B cell (primary cell): Measurements from ENCODE around the gene MYLK3. TPM values are rescaled to one million over a fixed set of nuclear protein-coding genes. Genes with fewer than 3 reads are reported as not detected.

Source experiments
- ATAC-seq: fragments of 200-7000 bp; cut with Tn5 transposase; one replicate; pipeline ENCODE4 v1.10.0; 2021; ENCODE audit warnings: low read depth, mild to moderate bottlenecking, moderate number of reproducible peaks, moderate library complexity
- CTCF ChIA-PET: fragments of 350-600 bp; sonication (Branson Sonifier 250); formaldehyde crosslinking; loops from one replicate; lab custom pipeline; 2021; ENCODE audit warnings: antibody characterized with exemption, inconsistent platforms; lab: Charles Lee
- POLR2A ChIA-PET: fragments of 350-600 bp; sonication (Branson Sonifier 250); formaldehyde crosslinking; loops from one replicate; lab custom pipeline; 2021; ENCODE audit warnings: antibody characterized with exemption; lab: Charles Lee
- DNase-seq: peaks from one replicate; pipeline ENCODE4 v3.0.0; 2013
- H2AFZ ChIP-seq: 2 replicates; pipeline ENCODE4 v1.6.1; 2012; ENCODE audit warnings: mild to moderate bottlenecking, low read depth, low read length; ENCODE audit not compliant: insufficient read depth, poor library complexity, severe bottlenecking
- H3K27ac ChIP-seq, 2 donors: 1 replicate in 1 of 2; 2 replicates in 1 of 2; pipeline ENCODE4 v1.5.1; 2012 to 2013; ENCODE audit warnings: low read length in 2 of 2, mild to moderate bottlenecking in 2 of 2, moderate library complexity in 1 of 2
- H3K27me3 ChIP-seq, 4 experiments: fragments of 200-600 bp in 1 of 4; sonication (generic) in 1 of 4; replicated peaks in 1 of 4; 1 replicate in 2 of 4; 2 replicates in 2 of 4; pipeline versions ENCODE4 v1.6.1 to v1.7.0; 2013 to 2016; ENCODE audit warnings: low read length in 3 of 4, mild to moderate bottlenecking in 2 of 4, mixed read lengths in 1 of 4, moderate library complexity in 1 of 4; ENCODE audit not compliant: insufficient read depth in 4 of 4, control insufficient read depth in 3 of 4; ENCODE audit errors: control extremely low read depth in 1 of 4
- H3K36me3 ChIP-seq, 2 experiments: replicated peaks in 1 of 2; 1 replicate in 1 of 2; 2 replicates in 1 of 2; pipeline versions ENCODE4 v1.6.1 to v1.7.1; 2013; ENCODE audit warnings: low read length in 1 of 2; ENCODE audit not compliant: insufficient read depth in 2 of 2, control insufficient read depth in 1 of 2; ENCODE audit errors: control extremely low read depth in 1 of 2, extremely low read depth in 1 of 2
- H3K4me1 ChIP-seq, 2 donors: fragments of 200-600 bp in 1 of 2; sonication (generic) in 1 of 2; 1 replicate in 1 of 2; 2 replicates in 1 of 2; pipeline versions ENCODE4 v1.5.1 to v1.6.1; 2013 to 2017; ENCODE audit warnings: low read length in 2 of 2; ENCODE audit not compliant: control insufficient read depth in 2 of 2, insufficient read depth in 2 of 2
- H3K4me2 ChIP-seq: replicated peaks from 2 replicates; pipeline ENCODE3; 2012; ENCODE audit warnings: mild to moderate bottlenecking, low read depth, low read length; ENCODE audit not compliant: poor library complexity, severe bottlenecking
- H3K4me3 ChIP-seq, 5 experiments: fragments of 200-600 bp in 1 of 5; sonication (generic) in 1 of 5; 1 replicate in 3 of 5; 2 replicates in 2 of 5; pipeline versions ENCODE4 v1.5.1 to v1.7.0; 2011 to 2016; ENCODE audit warnings: low read length in 4 of 5, mild to moderate bottlenecking in 4 of 5, low read depth in 2 of 5, control low read depth in 1 of 5, moderate library complexity in 1 of 5; ENCODE audit not compliant: insufficient read depth in 1 of 5; ENCODE audit errors: control extremely low read depth in 1 of 5, extremely low read depth in 1 of 5
- H3K79me2 ChIP-seq: fragments of 200-600 bp; sonication (generic); one replicate; pipeline ENCODE4 v1.6.0; 2016; ENCODE audit warnings: low read length; ENCODE audit not compliant: control insufficient read depth, insufficient read depth
- H3K9ac ChIP-seq: fragments of 200-600 bp; sonication (generic); 2 replicates; pipeline ENCODE4 v1.6.1; 2017; ENCODE audit warnings: mild to moderate bottlenecking, low read length, moderate library complexity
- H3K9me3 ChIP-seq, 3 donors: one replicate each; pipeline versions ENCODE4 v1.6.1 to v1.7.1; 2013; ENCODE audit warnings: low read length in 2 of 3; ENCODE audit not compliant: control insufficient read depth in 2 of 3, insufficient read depth in 1 of 3; ENCODE audit errors: control extremely low read depth in 1 of 3
- H4K20me1 ChIP-seq: 2 replicates; pipeline ENCODE4 v1.6.0; 2012; ENCODE audit warnings: mild to moderate bottlenecking, low read length; ENCODE audit not compliant: insufficient read depth, control insufficient read depth, poor library complexity, severe bottlenecking
- H3K27ac Mint-ChIP-seq: one replicate; pipeline ENCODE4 v1.8.0; 2021; ENCODE audit warnings: mixed read lengths
- H3K27me3 Mint-ChIP-seq: one replicate; pipeline ENCODE4 v1.8.0; 2021; ENCODE audit warnings: mixed read lengths
- H3K4me1 Mint-ChIP-seq: one replicate; pipeline ENCODE4 v1.8.0; 2021; ENCODE audit warnings: mixed read lengths
- H3K4me3 Mint-ChIP-seq: one replicate; pipeline ENCODE4 v1.8.0; 2021; ENCODE audit warnings: mixed read lengths
- H3K9me3 Mint-ChIP-seq: one replicate; pipeline ENCODE4 v1.8.0; 2022; ENCODE audit warnings: mixed read lengths; ENCODE audit not compliant: insufficient read depth
- EZH2 ChIP-seq: IDR thresholded peaks from 2 replicates; pipeline ENCODE4 v1.6.1; 2012; ENCODE audit warnings: borderline replicate concordance, low read depth, mild to moderate bottlenecking, moderate library complexity, low read length; ENCODE audit not compliant: insufficient read depth, poor library complexity, severe bottlenecking
- WGBS: methylation state at CpG from one replicate; pipeline ENCODE4 v1.1.5; 2013; ENCODE audit warnings: missing lambda C conversion rate; ENCODE audit not compliant: insufficient coverage; 5-methylcytosine and 5-hydroxymethylcytosine counted together
- intact Hi-C: fragments of 100-400 bp; cut with micrococcal nuclease; formaldehyde crosslinking; loops from one replicate; pipeline ENCODE4 v1.10.0; 2022
- polyA plus RNA-seq: library from polyadenylated mRNA; depleted of rRNA; stranded (reverse); fragments of >200 nt; gene quantifications from 2 replicates; pipeline ENCODE4 v1.2.3, GENCODE V29; 2012
- total RNA-seq, 2 donors: library from RNA; stranded (reverse); fragments of 120-200 nt in 1 of 2; gene quantifications; 1 replicate in 1 of 2; 2 replicates in 1 of 2; pipeline versions ENCODE4 v1.2.3 to v1.2.4, GENCODE V29; 2013 to 2022
- TF ChIP-seq, protein P1 (sequence below): fragments of 200-600 bp; IDR thresholded peaks from one replicate; pipeline ENCODE4 v1.8.0; 2022; ENCODE audit warnings: antibody characterized with exemption, mild to moderate bottlenecking

MYLK3 gene
- total and polyA plus RNA-seq, 2 donors (not counting 1 experiment from before 2014, with no cell fraction given) = 0.01 to 0.10 TPM

GRCh38 chr16:46733319-46733830, 14.8 kb downstream of the MYLK3 start:
- Mint-ChIP-seq H3K27me3 (no peaks in the 10 kb centered on the region), H3K4me1 (no peaks in the 10 kb centered on the region), H3K27ac (no peak overlapping the region), H3K9me3 (no peaks in the 10 kb centered on the region), H3K4me3 (no peak overlapping the region)
- no peak overlapping the region for H3K9ac ChIP-seq
- no peak overlapping the region for H3K4me3 ChIP-seq
- H3K27ac ChIP-seq = no peak overlapping the region
- no peaks in the 10 kb centered on the region for H4K20me1 ChIP-seq
- ATAC-seq (no peak), DNase-seq (no peak)
- WGBS = 94% methylated on average over 7 of the region's 9 CpGs
- H3K4me1 ChIP-seq = no peaks in the 10 kb centered on the region
- H3K79me2 ChIP-seq = no peaks in the 10 kb centered on the region
- no peak overlapping the region for H3K4me2 ChIP-seq
- TF ChIP-seq EZH2 = no peak
- TF ChIP-seq, protein P1, sequence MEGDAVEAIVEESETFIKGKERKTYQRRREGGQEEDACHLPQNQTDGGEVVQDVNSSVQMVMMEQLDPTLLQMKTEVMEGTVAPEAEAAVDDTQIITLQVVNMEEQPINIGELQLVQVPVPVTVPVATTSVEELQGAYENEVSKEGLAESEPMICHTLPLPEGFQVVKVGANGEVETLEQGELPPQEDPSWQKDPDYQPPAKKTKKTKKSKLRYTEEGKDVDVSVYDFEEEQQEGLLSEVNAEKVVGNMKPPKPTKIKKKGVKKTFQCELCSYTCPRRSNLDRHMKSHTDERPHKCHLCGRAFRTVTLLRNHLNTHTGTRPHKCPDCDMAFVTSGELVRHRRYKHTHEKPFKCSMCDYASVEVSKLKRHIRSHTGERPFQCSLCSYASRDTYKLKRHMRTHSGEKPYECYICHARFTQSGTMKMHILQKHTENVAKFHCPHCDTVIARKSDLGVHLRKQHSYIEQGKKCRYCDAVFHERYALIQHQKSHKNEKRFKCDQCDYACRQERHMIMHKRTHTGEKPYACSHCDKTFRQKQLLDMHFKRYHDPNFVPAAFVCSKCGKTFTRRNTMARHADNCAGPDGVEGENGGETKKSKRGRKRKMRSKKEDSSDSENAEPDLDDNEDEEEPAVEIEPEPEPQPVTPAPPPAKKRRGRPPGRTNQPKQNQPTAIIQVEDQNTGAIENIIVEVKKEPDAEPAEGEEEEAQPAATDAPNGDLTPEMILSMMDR = no peak
- no peaks in the 10 kb centered on the region for H3K27me3 ChIP-seq
- H2AFZ ChIP-seq = no peak overlapping the region
- CTCF ChIA-PET = no interaction called here
- POLR2A ChIA-PET = no interaction called here
- H3K9me3 ChIP-seq = no peaks in the 10 kb centered on the region
- intact Hi-C loops = no loop called here
- H3K36me3 ChIP-seq = no peaks in the 10 kb centered on the region

DNA sequence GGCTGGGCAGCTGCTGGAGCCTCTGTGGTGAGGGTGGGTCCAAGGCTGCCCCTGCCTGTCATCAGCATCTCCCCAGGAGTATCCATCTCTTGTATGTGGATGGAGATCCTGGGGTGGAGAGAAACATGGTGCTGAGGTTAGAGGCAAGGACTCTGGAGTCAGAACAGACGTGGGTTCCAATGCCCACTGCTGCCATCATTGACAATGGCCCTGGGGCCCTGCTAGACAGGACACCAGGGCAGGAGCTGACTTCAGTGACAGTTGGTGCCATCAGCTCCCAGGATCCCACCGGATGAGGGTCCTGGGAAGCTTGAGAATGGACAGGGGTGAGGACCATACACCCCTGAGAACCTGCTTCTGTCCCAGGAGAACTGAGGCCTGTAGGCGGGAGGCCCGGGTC, 15.6 kb downstream of the MYLK3 start:
- H3K36me3 ChIP-seq = no peaks in the 10 kb centered on the region
- H3K4me1 ChIP-seq = no peaks in the 10 kb centered on the region
- no peaks in the 10 kb centered on the region for H3K4me1 Mint-ChIP-seq

More for the DNA sequence above, 15.6 kb downstream of the MYLK3 start:
- peaks cover 0 to 1% (median 0%) of the 10 kb centered on the region in 4 experiments for H3K27me3 ChIP-seq
- no peak overlapping the region for H3K4me2 ChIP-seq
- POLR2A ChIA-PET = no interaction called here
- Mint-ChIP-seq H3K27ac (no peak overlapping the region), H3K27me3 (no peaks in the 10 kb centered on the region), H3K9me3 (no peaks in the 10 kb centered on the region), H3K4me3 (no peak overlapping the region)
- WGBS = 97% methylated on average over 2 of the region's 4 CpGs
- no peak for TF ChIP-seq EZH2
- TF ChIP-seq, protein P1 = no peak
- H3K9ac ChIP-seq = no peak overlapping the region
- no peak overlapping the region for H2AFZ ChIP-seq
- no peaks in the 10 kb centered on the region for H3K9me3 ChIP-seq
- CTCF ChIA-PET = no interaction called here
- H4K20me1 ChIP-seq = no peaks in the 10 kb centered on the region
- intact Hi-C loops = no loop called here
- no peak overlapping the region for H3K27ac ChIP-seq
- no peak overlapping the region for H3K4me3 ChIP-seq
- H3K79me2 ChIP-seq = no peaks in the 10 kb centered on the region
- DNase-seq = no peak
- no peak for ATAC-seq
